NCI-H510A (cell line): Measurements from ENCODE around the gene KRT17.
"Not testable (repeated sequence)": the region's sequence is repeated elsewhere in the genome, so short reads cannot be mapped to it uniquely, and the experiment has no call there.

Experiments
- DNase-seq: peaks from one replicate; lab custom pipeline; 2025; lab: John Stamatoyannopoulos, UW

Gene KRT17

GRCh38 chr17:41634639-41635038 is 10.3 kb upstream of the KRT17 start:
- no peak for DNase-seq

- DNase-seq: no peak
Observed at GRCh38 chr17:41633556-41634199, 9.3 kb upstream of the KRT17 start.

- no peak for DNase-seq
Observed at GRCh38 chr17:41632482-41633105, 8.2 kb upstream of the KRT17 start.

- DNase-seq: no peak
Observed at GRCh38 chr17:41631898-41632285, 7.5 kb upstream of the KRT17 start.

GRCh38 chr17:41631025-41631897 is 6.9 kb upstream of the KRT17 start:
- no peak for DNase-seq

GRCh38 chr17:41629826-41630670 is 5.7 kb upstream of the KRT17 start:
- no peak for DNase-seq

GRCh38 chr17:41629316-41629715 is 4.9 kb upstream of the KRT17 start:
- DNase-seq: no peak

GRCh38 chr17:41628621-41629255 is 4.4 kb upstream of the KRT17 start:
- DNase-seq: not testable (repeated sequence)

- DNase-seq: not testable (repeated sequence)
Observed at GRCh38 chr17:41628073-41628370, 3.6 kb upstream of the KRT17 start.

- DNase-seq: no peak
Observed at GRCh38 chr17:41627316-41628072, 3.1 kb upstream of the KRT17 start.

- DNase-seq: not testable (repeated sequence)
Observed at GRCh38 chr17:41626914-41627295, 2.5 kb upstream of the KRT17 start.

GRCh38 chr17:41626028-41626913 is 1.9 kb upstream of the KRT17 start:
- DNase-seq: not testable (repeated sequence)

- no peak for DNase-seq
Observed at GRCh38 chr17:41625602-41626001, 1.2 kb upstream of the KRT17 start.

GRCh38 chr17:41623184-41623861 is 1.1 kb downstream of the KRT17 start:
- DNase-seq: not testable (repeated sequence)

GRCh38 chr17:41622340-41623183 is 1.8 kb downstream of the KRT17 start:
- DNase-seq: not testable (repeated sequence)

- DNase-seq: no peak
Observed at GRCh38 chr17:41621916-41622315, 2.5 kb downstream of the KRT17 start.

GRCh38 chr17:41621435-41621817 is 2.9 kb downstream of the KRT17 start:
- DNase-seq: not testable (repeated sequence)
